Lower leg skin (tissue), 3 donors: ENCODE data around the gene ATG4B.

Experiments
- POLR2A ChIP-seq, 2 donors: fragments of 450-650 bp; IDR thresholded peaks; one replicate each; pipeline ENCODE4 v1.6.1; 2016 to 2017; ENCODE audit warnings: antibody characterized with exemption in 2 of 2, mild to moderate bottlenecking in 1 of 2, moderate library complexity in 1 of 2
- TF ChIP-seq, protein P1 (sequence below), 3 donors: fragments of 450-650 bp; IDR thresholded peaks; one replicate each; pipeline ENCODE4 v1.5.1; 2016; ENCODE audit warnings: antibody characterized with exemption in 3 of 3, mild to moderate bottlenecking in 3 of 3, moderate library complexity in 2 of 3

DNA sequence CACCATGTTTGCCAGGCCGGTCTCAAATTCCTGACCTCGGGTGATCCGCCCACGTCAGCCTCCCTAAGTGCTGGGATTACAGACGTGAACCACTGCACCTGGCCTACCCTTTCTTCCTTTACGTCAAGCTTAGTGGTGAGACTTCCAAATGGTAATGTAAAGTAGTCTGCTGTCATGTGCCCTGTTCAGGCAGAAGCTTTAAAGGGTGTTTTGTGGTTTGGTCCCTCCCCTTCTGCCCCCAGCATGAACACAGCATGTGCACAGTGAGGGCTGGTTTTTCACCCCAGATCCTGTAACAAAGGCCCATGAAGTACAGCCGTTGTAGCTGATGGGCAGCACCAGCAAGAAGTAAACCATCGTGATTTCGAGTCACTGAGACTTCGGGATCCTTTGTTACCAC is 51.8 kb downstream of the ATG4B start:
- TF ChIP-seq POLR2A (IDR thresholded peaks at IDR 0.05), result no peak
- TF ChIP-seq, protein P1, sequence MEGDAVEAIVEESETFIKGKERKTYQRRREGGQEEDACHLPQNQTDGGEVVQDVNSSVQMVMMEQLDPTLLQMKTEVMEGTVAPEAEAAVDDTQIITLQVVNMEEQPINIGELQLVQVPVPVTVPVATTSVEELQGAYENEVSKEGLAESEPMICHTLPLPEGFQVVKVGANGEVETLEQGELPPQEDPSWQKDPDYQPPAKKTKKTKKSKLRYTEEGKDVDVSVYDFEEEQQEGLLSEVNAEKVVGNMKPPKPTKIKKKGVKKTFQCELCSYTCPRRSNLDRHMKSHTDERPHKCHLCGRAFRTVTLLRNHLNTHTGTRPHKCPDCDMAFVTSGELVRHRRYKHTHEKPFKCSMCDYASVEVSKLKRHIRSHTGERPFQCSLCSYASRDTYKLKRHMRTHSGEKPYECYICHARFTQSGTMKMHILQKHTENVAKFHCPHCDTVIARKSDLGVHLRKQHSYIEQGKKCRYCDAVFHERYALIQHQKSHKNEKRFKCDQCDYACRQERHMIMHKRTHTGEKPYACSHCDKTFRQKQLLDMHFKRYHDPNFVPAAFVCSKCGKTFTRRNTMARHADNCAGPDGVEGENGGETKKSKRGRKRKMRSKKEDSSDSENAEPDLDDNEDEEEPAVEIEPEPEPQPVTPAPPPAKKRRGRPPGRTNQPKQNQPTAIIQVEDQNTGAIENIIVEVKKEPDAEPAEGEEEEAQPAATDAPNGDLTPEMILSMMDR (IDR thresholded peaks at IDR 0.05), result no peak
